Progenitor cell of endocrine pancreas (in vitro differentiated cells): ENCODE data around the gene SPN. TPM values are rescaled to one million over a fixed set of nuclear protein-coding genes. Genes with fewer than 3 reads are reported as not detected.

Experiments used
- DNase-seq: peaks from one replicate; pipeline ENCODE4 v3.0.0; 2021; ENCODE audit warnings: low spot score; ENCODE audit not compliant: unreplicated experiment
- H3K27ac Mint-ChIP-seq: 2 replicates; pipeline ENCODE4 v1.8.0; 2021; ENCODE audit warnings: mild to moderate bottlenecking, moderate library complexity, mixed read lengths
- H3K27me3 Mint-ChIP-seq: 2 replicates; pipeline ENCODE4 v1.8.0; 2021; ENCODE audit warnings: mixed read lengths
- H3K36me3 Mint-ChIP-seq: 2 replicates; pipeline ENCODE4 v1.8.0; 2022; ENCODE audit warnings: mixed read lengths; ENCODE audit not compliant: insufficient read depth
- H3K4me1 Mint-ChIP-seq: 2 replicates; pipeline ENCODE4 v1.8.0; 2021; ENCODE audit warnings: low read depth, mixed read lengths
- H3K4me3 Mint-ChIP-seq: 2 replicates; pipeline ENCODE4 v1.8.0; 2021; ENCODE audit warnings: low read depth, mild to moderate bottlenecking, moderate library complexity, mixed read lengths
- H3K9me3 Mint-ChIP-seq: 2 replicates; pipeline ENCODE4 v1.8.0; 2021; ENCODE audit warnings: low read depth, mixed read lengths
- CTCF ChIP-seq: fragments of 200-600 bp; sonication (generic); IDR thresholded peaks from one replicate; pipeline ENCODE4 v1.5.0; 2021; ENCODE audit warnings: antibody characterized with exemption, mild to moderate bottlenecking; ENCODE audit not compliant: unreplicated experiment
- total RNA-seq: library from RNA; stranded (reverse); gene quantifications from 2 replicates; pipeline ENCODE4 v1.2.1, GENCODE V29; 2021

The SPN gene
- total RNA-seq, 1 donor from 2014 or later: 0.19 TPM

- no peaks in the 10 kb centered on the region for H3K36me3 Mint-ChIP-seq
- H3K4me3 Mint-ChIP-seq: no peak overlapping the region
- no peak overlapping the region for H3K27ac Mint-ChIP-seq
- TF ChIP-seq CTCF: no peak
- H3K4me1 Mint-ChIP-seq: peaks cover 12% of the 10 kb centered on the region
- H3K9me3 Mint-ChIP-seq: no peaks in the 10 kb centered on the region
- H3K27me3 Mint-ChIP-seq: no peaks in the 10 kb centered on the region
- DNase-seq: no peak
These were observed 4.7 kb downstream of the SPN start for GRCh38 chr16:29667755-29668154.

GRCh38 chr16:29668267-29668666 lies 5.2 kb downstream of the SPN start:
- Mint-ChIP-seq H3K4me1 (peaks cover 12% of the 10 kb centered on the region), H3K27me3 (no peaks in the 10 kb centered on the region), H3K4me3 (no peak overlapping the region), H3K36me3 (no peaks in the 10 kb centered on the region), H3K27ac (no peak overlapping the region), H3K9me3 (no peaks in the 10 kb centered on the region)
- TF ChIP-seq CTCF: no peak
- DNase-seq: no peak

GRCh38 chr16:29673501-29673900 lies 10.5 kb downstream of the SPN start:
- no peak for TF ChIP-seq CTCF

GRCh38 chr16:29674188-29674587 lies 11.1 kb downstream of the SPN start:
- DNase-seq: no peak
- TF ChIP-seq CTCF: no peak
- H3K27me3 Mint-ChIP-seq: no peaks in the 10 kb centered on the region
- no peak overlapping the region for H3K4me3 Mint-ChIP-seq
- H3K36me3 Mint-ChIP-seq: no peaks in the 10 kb centered on the region
- no peaks in the 10 kb centered on the region for H3K9me3 Mint-ChIP-seq
- peaks cover 3% of the 10 kb centered on the region for H3K4me1 Mint-ChIP-seq
- H3K27ac Mint-ChIP-seq: no peak overlapping the region

More at GRCh38 chr16:29673501-29673900, 10.5 kb downstream of the SPN start:
- Mint-ChIP-seq H3K4me1 (peaks cover 3% of the 10 kb centered on the region), H3K36me3 (no peaks in the 10 kb centered on the region), H3K27ac (no peak overlapping the region), H3K9me3 (no peaks in the 10 kb centered on the region), H3K27me3 (no peaks in the 10 kb centered on the region), H3K4me3 (no peak overlapping the region)
- DNase-seq: no peak

GRCh38 chr16:29675811-29676643 lies 13.0 kb downstream of the SPN start:
- H3K36me3 Mint-ChIP-seq: no peaks in the 10 kb centered on the region
- DNase-seq: no peak
- no peaks in the 10 kb centered on the region for H3K9me3 Mint-ChIP-seq
- no peaks in the 10 kb centered on the region for H3K27me3 Mint-ChIP-seq
- peak overlapping the region; percentile 22 for H3K4me3 Mint-ChIP-seq
- peaks cover 13% of the 10 kb centered on the region for H3K4me1 Mint-ChIP-seq
- peak overlapping the region; percentile 12 for H3K27ac Mint-ChIP-seq
- TF ChIP-seq CTCF: no peak
